Measurements from ENCODE around the gene MAPK8IP2. TPM values are rescaled to one million over a fixed set of nuclear protein-coding genes. Genes with fewer than 3 reads are reported as not detected.
A peak's percentile ranks its signal among the peaks of the same experiment; 100 is the strongest.

Gene MAPK8IP2
- total and polyA plus RNA-seq, 10 donors, result 0.22 to 2.7 (median 0.73) TPM

- peaks cover 5 to 59% (median 32%) of the 10 kb centered on the region in 6 donors for H3K4me1 ChIP-seq
- H3K27ac ChIP-seq, result peak overlapping the region; percentile 92 to 100 (median 98)
- no peaks in the 10 kb centered on the region for H3K9me3 ChIP-seq
- intact Hi-C loops (cut with DNase I; ENCODE audit: low total_unique reads), result no loop called here
- TF ChIP-seq POLR2A (IDR thresholded peaks at IDR 0.05), result no peak
- no peak for TF ChIP-seq POLR2AphosphoS5 (IDR thresholded peaks at IDR 0.05)
- DNase-seq, result no peak
- H3K36me3 ChIP-seq, result peaks cover 0 to 37% (median 15%) of the 10 kb centered on the region in 6 donors
- peak overlapping the region; percentile 74 to 93 (median 86) for H3K4me3 ChIP-seq
- H3K27me3 ChIP-seq (replicated peaks in 1 of 7), result peaks cover 0 to 9% (median 0%) of the 10 kb centered on the region in 7 donors
- 5 to 8% (median 6%) methylated on average over 10 to 39 of the region's 39 CpGs for WGBS, 5 donors
These were observed 18.6 kb upstream of the MAPK8IP2 start for GRCh38 chr22:50581950-50582492.

DNA sequence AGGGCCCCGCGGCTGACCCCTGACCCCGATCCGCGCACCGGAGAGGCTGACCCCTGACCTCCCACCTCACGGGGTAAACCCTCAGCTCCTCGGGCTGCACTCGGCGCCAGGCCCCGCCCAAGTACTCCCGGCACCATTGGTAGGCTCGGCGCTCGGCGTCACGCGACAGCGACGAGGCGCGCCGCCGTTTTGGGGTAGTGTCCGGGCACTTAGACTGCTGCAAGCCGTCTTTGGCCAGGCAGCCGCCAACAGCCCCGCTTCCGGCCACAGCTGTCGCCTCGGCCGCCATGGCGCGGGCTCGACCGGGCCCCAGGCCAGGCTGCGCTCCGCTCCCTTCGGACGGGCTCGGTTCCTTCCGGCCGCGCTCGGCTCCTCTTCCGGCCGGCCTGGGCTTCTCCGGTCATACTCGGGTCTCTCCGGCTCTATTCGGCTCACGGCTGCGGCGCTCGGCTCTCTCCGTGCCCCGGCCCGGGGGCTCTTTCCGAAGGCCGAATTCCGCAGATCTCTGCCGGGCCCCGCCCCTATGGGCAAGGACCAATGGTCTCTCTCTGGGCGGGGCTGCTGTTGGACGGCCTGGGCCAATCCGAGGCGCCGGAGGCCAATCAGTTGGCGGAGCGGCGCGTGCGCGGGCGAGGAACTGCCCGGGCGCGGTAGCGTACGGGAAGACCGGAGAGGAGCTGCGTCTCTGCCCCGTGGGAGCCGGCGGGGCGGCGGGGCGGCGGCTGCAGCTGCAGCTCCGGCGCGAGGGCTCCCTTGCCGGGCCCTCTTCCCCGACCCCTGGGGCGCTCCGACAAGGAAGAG, 17.9 kb upstream of the MAPK8IP2 start, which contains the start of gene CHKB:
TSS of gene CHKB (minus strand) at position 357 of the 801 bp plus-strand sequence. CDS start at position 289, 68 bp downstream.
- intact Hi-C loops (cut with DNase I; ENCODE audit: low total_unique reads), result no loop called here
- peak; percentile 89 to 94 (median 92) for TF ChIP-seq POLR2AphosphoS5 (IDR thresholded peaks at IDR 0.05)
- TF ChIP-seq, protein P1, sequence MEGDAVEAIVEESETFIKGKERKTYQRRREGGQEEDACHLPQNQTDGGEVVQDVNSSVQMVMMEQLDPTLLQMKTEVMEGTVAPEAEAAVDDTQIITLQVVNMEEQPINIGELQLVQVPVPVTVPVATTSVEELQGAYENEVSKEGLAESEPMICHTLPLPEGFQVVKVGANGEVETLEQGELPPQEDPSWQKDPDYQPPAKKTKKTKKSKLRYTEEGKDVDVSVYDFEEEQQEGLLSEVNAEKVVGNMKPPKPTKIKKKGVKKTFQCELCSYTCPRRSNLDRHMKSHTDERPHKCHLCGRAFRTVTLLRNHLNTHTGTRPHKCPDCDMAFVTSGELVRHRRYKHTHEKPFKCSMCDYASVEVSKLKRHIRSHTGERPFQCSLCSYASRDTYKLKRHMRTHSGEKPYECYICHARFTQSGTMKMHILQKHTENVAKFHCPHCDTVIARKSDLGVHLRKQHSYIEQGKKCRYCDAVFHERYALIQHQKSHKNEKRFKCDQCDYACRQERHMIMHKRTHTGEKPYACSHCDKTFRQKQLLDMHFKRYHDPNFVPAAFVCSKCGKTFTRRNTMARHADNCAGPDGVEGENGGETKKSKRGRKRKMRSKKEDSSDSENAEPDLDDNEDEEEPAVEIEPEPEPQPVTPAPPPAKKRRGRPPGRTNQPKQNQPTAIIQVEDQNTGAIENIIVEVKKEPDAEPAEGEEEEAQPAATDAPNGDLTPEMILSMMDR (IDR thresholded peaks at IDR 0.05 in 8 of 11, conservative IDR thresholded peaks at IDR 0.05 in 3 of 11), result peak in 1 of 11 experiments; percentile 41
- peak in 1 of 3 donors; percentile 84 for TF ChIP-seq POLR2A (IDR thresholded peaks at IDR 0.05)

GRCh38 chr22:50583294-50583861, 17.2 kb upstream of the MAPK8IP2 start:
- peaks cover 0 to 31% (median 15%) of the 10 kb centered on the region in 6 donors for H3K36me3 ChIP-seq
- intact Hi-C loops (cut with DNase I; ENCODE audit: low total_unique reads), result no loop called here
- TF ChIP-seq, protein P1 (IDR thresholded peaks at IDR 0.05 in 8 of 11, conservative IDR thresholded peaks at IDR 0.05 in 3 of 11), result no peak
- TF ChIP-seq POLR2A (IDR thresholded peaks at IDR 0.05) (no peak), POLR2AphosphoS5 (IDR thresholded peaks at IDR 0.05) (no peak)
- DNase-seq, result peak; percentile 73
- H3K4me1 ChIP-seq, result peaks cover 5 to 55% (median 30%) of the 10 kb centered on the region in 6 donors
- peaks cover 0 to under 1% (median 0%) of the 10 kb centered on the region in 7 donors for H3K27me3 ChIP-seq (replicated peaks in 1 of 7)
- peak overlapping the region; percentile 92 to 100 (median 98) for H3K27ac ChIP-seq
- H3K9me3 ChIP-seq, result no peaks in the 10 kb centered on the region
- WGBS, 5 donors, result 8 to 14% (median 10%) methylated on average over 37 of the region's 37 CpGs
- peak overlapping the region; percentile 74 to 93 (median 86) for H3K4me3 ChIP-seq

More for the DNA sequence above, 17.9 kb upstream of the MAPK8IP2 start, which contains the start of gene CHKB:
- Histone ChIP-seq H3K4me3 (peak within 1 kb of the TSS; percentile 74 to 93 (median 86)), H3K27ac (peak within 1 kb of the TSS; percentile 92 to 100 (median 98)), H3K36me3 (peaks cover 0 to 33% (median 15%) of the 10 kb centered on the region in 6 donors), H3K4me1 (peaks cover 5 to 59% (median 32%) of the 10 kb centered on the region in 6 donors), H3K27me3 (replicated peaks in 1 of 7) (peaks cover 0 to 8% (median 0%) of the 10 kb centered on the region in 7 donors), H3K9me3 (no peaks in the 10 kb centered on the region)
- 0 to 1% (median 1%) methylated on average over 33 to 96 of the region's 96 CpGs for WGBS, 5 donors
- peak; percentile 100 for DNase-seq

All from spleen (tissue), 11 donors.